HG02885 (cell line): Measurements from ENCODE around the gene BMPER.
"Not testable (repeated sequence)": the region's sequence is repeated elsewhere in the genome, so short reads cannot be mapped to it uniquely, and the experiment has no call there.

Experiments used
- ATAC-seq: cut with Tn5 transposase; IDR thresholded peaks from one replicate; pipeline ENCODE4 v1.9.1; 2021; ENCODE audit warnings: mild to moderate bottlenecking; ENCODE audit not compliant: unreplicated experiment, poor library complexity

The BMPER gene

DNA sequence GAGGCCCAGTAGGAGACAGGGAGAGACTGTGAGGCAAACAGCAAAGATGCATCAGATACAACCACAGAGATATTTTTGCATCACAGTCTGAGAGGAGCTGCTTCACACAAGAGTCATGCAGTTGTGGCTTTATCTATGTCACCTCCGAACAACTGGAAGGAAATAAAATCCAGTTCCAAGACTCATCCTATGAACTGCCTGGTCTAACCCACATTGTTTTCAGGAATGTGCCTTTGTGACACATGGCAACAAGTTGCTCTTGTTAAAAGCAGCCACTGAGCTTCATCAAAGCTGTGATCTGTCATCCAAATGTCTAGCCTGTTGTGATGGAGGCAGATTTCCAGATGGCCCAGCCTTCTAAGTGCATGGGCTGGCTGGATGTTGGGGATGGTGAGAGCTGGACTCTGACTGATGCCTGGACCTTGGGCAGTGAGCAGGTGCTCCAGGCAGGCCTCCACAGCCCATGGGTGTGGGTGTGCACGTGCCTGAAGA, 255.0 kb downstream of the BMPER start:
- no peak for ATAC-seq

DNA sequence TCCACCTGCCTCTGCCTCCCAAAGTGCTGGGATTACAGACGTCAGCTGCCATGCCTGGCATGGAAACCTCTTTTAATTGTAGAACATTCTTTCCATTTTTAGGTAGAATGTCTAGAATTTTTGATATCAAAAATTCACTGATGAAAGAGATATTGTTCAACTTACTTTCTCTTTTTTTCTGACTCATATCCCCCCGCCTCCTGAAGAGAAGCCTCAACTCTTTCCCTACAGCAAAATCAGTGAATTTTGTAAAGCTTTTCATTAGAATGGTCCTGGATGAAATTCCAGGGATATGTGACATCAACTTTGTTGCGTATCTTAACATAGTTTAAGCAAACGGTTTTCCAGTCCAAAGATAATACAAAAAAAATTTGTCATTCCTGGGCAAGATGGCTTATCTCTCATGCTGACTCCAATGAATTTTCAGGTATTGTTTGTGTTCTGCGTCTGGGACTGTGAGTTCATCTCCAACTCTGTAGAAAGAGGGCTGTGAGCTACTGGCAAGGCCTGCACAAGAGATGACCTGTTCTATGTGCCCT, 256.8 kb downstream of the BMPER start:
- no peak for ATAC-seq

- no peak for ATAC-seq
These were observed 257.3 kb downstream of the BMPER start for GRCh38 chr7:34162677-34163076.

DNA sequence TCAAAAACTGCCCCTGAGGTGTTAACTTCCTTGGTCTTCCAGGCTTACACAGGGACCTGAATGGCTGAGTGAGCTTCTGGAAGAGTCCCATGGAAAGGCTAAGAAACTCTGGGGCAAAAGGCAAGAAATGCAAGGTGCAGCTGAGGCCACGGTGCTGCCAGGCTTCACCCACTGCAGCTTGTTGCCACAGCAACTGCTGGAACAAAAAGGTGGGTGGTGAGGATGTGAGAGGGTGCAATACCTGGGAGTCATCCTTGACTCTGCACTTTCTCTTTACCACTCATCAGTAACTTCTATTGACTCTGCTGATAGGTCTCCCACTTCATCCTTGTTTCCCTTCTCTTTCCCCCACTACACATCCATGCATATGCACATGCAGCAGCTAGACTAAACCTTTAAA, 258.6 kb downstream of the BMPER start:
- no peak for ATAC-seq

GRCh38 chr7:34165466-34165865, 260.1 kb downstream of the BMPER start:
- no peak for ATAC-seq

DNA sequence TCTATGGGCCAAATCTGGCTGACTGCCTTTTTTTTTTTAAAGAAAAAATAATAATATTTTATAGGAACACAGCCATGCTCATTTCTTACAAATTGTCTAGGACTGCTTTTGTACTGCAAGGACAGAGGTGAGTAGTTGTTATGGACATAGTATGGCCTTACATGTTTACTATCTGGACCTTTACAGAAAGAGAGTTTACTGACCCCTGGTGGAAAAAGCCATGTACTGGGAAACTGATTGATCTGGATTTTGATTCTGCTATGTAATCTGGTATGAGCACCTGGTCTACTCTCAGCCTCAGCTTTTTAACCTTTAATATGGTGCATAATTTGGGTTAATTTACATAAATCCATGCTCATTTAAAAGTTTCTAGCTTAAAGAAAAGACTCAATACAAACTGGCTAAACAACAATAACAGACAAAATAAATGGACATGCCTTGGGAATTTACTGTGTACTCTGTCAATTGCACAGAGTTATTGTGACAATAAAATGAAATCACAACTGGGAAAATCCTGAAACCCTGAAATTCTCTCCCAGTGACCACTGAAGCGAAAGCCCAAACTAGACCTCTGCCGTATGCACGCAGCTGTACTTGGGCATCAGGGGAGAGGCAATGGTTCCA, 260.7 kb downstream of the BMPER start:
- no peak for ATAC-seq

- ATAC-seq: no peak
These were observed 262.7 kb downstream of the BMPER start for GRCh38 chr7:34168013-34168412.

GRCh38 chr7:34174688-34175616, 269.6 kb downstream of the BMPER start:
- ATAC-seq: not testable (repeated sequence)

DNA sequence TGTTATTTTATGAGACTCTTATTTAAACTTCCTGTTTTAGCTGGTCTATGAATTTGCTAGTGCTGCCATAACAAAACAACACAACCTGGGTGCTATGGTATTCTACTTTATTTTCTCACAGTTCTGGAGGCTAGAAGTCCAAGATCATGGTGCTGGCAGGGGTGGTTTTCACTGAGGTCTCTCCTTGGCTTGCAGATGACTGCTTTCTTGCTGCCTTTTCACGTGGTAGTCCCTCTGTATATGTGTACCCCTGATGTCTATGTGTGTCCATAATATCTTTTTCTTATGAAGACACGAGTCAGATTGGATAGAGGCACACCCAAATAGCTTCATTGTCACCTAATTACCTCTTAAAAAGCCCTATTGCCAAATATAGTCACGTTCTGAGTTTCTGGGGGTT, 270.5 kb downstream of the BMPER start:
- ATAC-seq: no peak

- ATAC-seq: no peak
These were observed 272.1 kb downstream of the BMPER start for GRCh38 chr7:34177476-34177875.

GRCh38 chr7:34181271-34181958, 276.1 kb downstream of the BMPER start:
- ATAC-seq: no peak

- ATAC-seq: no peak
These were observed 279.1 kb downstream of the BMPER start for GRCh38 chr7:34184466-34184865.

DNA sequence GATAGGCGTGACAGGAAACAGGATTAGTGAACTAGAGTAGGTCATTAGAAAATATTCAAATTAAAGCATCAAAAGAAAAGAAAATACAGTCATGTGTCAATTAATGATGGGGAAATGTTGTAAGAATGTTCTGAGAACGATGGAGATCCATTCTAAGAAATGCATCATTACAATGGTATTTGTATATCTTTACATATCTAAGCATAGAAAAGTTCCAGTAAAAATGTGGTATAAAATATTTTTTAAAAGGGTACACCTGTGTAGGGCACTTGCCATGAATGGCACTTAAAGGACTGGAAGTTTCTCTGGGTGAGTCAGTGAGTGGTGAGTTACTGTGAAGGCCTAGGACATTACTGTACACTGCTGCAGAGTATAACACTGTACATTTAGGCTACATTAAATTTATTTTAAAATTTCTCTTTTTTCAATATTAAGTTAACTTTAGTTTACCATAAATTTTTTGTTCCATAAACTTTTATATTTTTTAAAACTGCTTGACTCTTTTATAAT, 282.5 kb downstream of the BMPER start:
- no peak for ATAC-seq

DNA sequence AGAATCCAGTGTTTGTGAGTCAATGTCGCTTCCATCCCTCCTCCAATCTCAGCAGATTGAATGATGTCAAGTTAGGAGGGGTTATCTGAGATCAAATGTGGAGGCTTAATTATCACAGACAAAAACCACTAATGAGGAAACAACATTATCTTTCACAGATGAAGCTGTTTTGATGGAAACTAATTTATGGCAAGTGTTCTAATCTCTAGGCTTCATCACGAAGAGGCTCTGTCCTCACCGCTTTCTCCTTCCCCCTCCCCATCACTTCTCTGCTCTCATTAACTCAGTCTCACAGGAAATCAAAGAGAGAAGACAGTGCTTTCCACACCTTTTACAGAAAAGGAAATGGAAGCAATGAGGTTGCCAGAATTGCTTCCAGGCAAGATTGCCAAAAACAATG, 283.7 kb downstream of the BMPER start:
- ATAC-seq: no peak

DNA sequence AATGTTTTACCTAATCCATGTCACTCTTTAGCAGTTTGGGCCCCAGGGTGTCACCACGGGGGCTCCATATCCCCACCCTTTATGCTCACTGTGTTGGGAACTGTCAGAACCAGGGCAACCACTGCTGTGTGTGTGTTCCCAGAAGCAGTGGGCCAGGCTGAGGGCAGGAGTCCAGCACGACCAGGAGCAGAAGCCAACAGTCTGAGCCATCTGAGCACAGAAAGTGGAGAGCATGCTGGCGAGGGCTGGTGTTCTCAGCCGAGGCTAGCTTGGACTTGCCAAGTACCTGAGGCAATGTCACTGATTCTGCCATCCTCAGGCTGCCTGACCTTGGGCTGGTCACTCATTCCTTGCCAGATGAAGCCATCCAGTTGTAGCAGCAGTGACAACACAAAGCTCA, 285.0 kb downstream of the BMPER start:
- no peak for ATAC-seq

DNA sequence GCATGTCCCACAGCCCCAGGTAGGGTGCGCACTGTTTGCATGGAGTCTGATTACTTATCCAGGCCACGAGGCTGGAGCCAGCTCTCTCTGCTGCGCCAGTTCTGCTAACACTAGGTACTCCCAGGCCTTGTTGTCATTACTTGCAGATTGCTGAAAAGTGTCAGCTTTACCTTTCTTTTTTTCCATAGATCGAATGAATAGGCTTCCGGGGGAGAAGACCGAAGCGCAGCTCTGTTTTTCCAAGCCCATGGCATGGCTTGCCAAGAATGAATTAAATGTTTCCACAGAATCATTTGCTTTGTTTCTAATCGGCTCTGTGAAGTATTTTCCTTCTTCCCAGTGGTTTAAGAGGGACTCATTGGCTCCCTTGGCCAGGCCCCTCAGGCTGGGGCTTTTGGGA, 285.8 kb downstream of the BMPER start:
- ATAC-seq: no peak

- no peak for ATAC-seq
These were observed 286.6 kb downstream of the BMPER start for GRCh38 chr7:34191771-34192479.

DNA sequence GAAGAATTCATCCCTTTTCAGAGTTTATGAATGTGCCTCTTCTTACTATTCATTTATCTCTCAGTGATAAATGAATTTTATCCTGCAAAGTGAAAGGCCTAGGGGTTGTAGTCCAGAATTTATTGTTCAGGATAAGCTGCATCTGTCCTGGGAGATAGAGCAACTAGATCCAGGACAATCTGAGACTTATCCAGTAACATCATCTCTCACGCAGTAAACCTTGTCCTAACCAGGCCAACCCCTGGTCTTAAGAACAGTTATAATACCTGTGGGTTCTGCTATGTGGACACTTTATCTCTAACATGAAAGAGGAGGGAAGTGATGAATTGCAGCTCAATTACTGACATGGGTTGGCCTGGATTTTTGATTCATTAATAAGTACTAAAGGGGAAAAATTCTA, 287.6 kb downstream of the BMPER start:
- ATAC-seq: no peak

DNA sequence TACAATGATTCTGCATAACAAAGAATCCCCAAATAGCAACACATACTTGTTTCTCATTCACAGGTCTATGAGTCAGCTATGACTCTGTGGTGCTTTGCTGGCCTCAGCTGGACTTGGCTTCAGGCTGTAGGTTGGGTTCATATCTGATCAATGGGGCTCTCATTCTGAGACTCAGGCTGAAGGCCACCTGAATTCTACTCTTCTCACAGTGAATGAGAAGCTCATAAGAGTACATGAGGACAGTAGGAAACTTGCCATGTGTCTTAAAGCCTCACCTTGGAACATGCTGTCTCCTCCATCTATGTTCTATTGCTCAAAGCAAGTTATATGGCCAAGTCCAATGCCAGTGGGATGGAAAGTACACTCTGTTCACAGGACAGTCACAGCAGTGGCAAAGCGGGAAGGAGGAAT, 292.9 kb downstream of the BMPER start:
- ATAC-seq: no peak
